CD4-positive, alpha-beta T cell (primary cell): ENCODE measurements around the gene CCR5AS.
"Not testable (repeated sequence)": the region's sequence is repeated elsewhere in the genome, so short reads cannot be mapped to it uniquely, and the experiment has no call there.

Experiments used
- ATAC-seq: fragments of 200-7000 bp; cut with Tn5 transposase; one replicate; pipeline ENCODE4 v1.10.0; 2022; ENCODE audit warnings: mild to moderate bottlenecking; ENCODE audit not compliant: poor library complexity
- CTCF ChIA-PET: fragments of 350-600 bp; sonication (Branson Sonifier 250); formaldehyde crosslinking; loops from one replicate; lab custom pipeline; 2021; ENCODE audit warnings: antibody characterized with exemption, inconsistent platforms; lab: Charles Lee
- POLR2A ChIA-PET: fragments of 350-600 bp; sonication (Branson Sonifier 250); formaldehyde crosslinking; loops from one replicate; lab custom pipeline; 2021; ENCODE audit warnings: antibody characterized with exemption, inconsistent platforms; lab: Charles Lee
- DNase-seq, 14 experiments: peaks; one replicate each; pipeline ENCODE4 v3.0.0-alpha.2; 2013 to 2020; ENCODE audit warnings: mixed read lengths in 2 of 14
- H3K27ac ChIP-seq, 2 donors: one replicate each; pipeline versions ENCODE4 v1.5.1 to v1.7.0; 2013; ENCODE audit warnings: low read length in 2 of 2, low read depth in 1 of 2, mild to moderate bottlenecking in 1 of 2
- H3K27me3 ChIP-seq, 2 experiments: 1 replicate in 1 of 2; 2 replicates in 1 of 2; pipeline versions ENCODE4 v1.6.1 to v1.7.0; 2013; ENCODE audit warnings: low read length in 2 of 2, control low read depth in 1 of 2, mild to moderate bottlenecking in 1 of 2, moderate library complexity in 1 of 2; ENCODE audit not compliant: insufficient read depth in 2 of 2, control insufficient read depth in 1 of 2
- H3K36me3 ChIP-seq: one replicate; pipeline ENCODE4 v1.6.1; 2013; ENCODE audit warnings: low read length, control low read depth; ENCODE audit not compliant: insufficient read depth
- H3K4me1 ChIP-seq: one replicate; pipeline ENCODE4 v1.6.1; 2013; ENCODE audit warnings: low read length, control low read depth; ENCODE audit not compliant: insufficient read depth
- H3K4me3 ChIP-seq: one replicate; pipeline ENCODE4 v1.5.1; 2013; ENCODE audit warnings: mild to moderate bottlenecking, low read length, moderate library complexity
- H3K9me3 ChIP-seq, 2 experiments: 1 replicate in 1 of 2; 2 replicates in 1 of 2; pipeline versions ENCODE4 v1.6.1 to v1.7.0; 2013; ENCODE audit warnings: low read length in 2 of 2, mild to moderate bottlenecking in 2 of 2, control low read depth in 1 of 2, moderate library complexity in 1 of 2; ENCODE audit not compliant: control insufficient read depth in 1 of 2, insufficient read depth in 1 of 2
- H3K27ac Mint-ChIP-seq: one replicate; pipeline ENCODE4 v1.8.0; 2020; ENCODE audit warnings: mixed read lengths
- H3K27me3 Mint-ChIP-seq: one replicate; pipeline ENCODE4 v1.8.0; 2021; ENCODE audit warnings: mixed read lengths
- H3K36me3 Mint-ChIP-seq: one replicate; pipeline ENCODE4 v1.8.0; 2021; ENCODE audit warnings: low read depth, mixed read lengths
- H3K4me1 Mint-ChIP-seq: one replicate; pipeline ENCODE4 v1.8.0; 2021; ENCODE audit warnings: low read depth, mixed read lengths
- H3K4me3 Mint-ChIP-seq: one replicate; pipeline ENCODE4 v1.8.0; 2020; ENCODE audit warnings: mild to moderate bottlenecking, mixed read lengths
- H3K9me3 Mint-ChIP-seq: one replicate; pipeline ENCODE4 v1.8.0; 2020; ENCODE audit warnings: mixed read lengths
- intact Hi-C, 2 experiments: fragments of 100-400 bp; cut with DNase I in 1 of 2; cut with micrococcal nuclease in 1 of 2; formaldehyde crosslinking; loops; one replicate each; pipeline versions ENCODE4 v1.15.1 to v1.9.0; 2023 to 2025; cut with DNase I, micrococcal nuclease
- TF ChIP-seq, protein P1 (sequence below): fragments of 200-600 bp; IDR thresholded peaks from one replicate; pipeline ENCODE4 v1.8.0; 2022; ENCODE audit warnings: antibody characterized with exemption, mild to moderate bottlenecking

CCR5AS gene

GRCh38 chr3:46435081-46435726 lies 28.3 kb upstream of the CCR5AS start:
- no peaks in the 10 kb centered on the region for H3K9me3 ChIP-seq
- no peaks in the 10 kb centered on the region for H3K27me3 ChIP-seq
- no peak for ATAC-seq
- Mint-ChIP-seq H3K27ac (no peak overlapping the region), H3K4me1 (peaks cover 6% of the 10 kb centered on the region), H3K27me3 (no peaks in the 10 kb centered on the region), H3K4me3 (no peak overlapping the region), H3K9me3 (peaks cover 8% of the 10 kb centered on the region), H3K36me3 (no peaks in the 10 kb centered on the region)
- ChIA-PET CTCF (no interaction called here), POLR2A (no interaction called here)
- H3K4me3 ChIP-seq: no peak overlapping the region
- no peak overlapping the region for H3K27ac ChIP-seq
- H3K36me3 ChIP-seq: no peaks in the 10 kb centered on the region
- intact Hi-C loops: no loop called here
- TF ChIP-seq, protein P1, sequence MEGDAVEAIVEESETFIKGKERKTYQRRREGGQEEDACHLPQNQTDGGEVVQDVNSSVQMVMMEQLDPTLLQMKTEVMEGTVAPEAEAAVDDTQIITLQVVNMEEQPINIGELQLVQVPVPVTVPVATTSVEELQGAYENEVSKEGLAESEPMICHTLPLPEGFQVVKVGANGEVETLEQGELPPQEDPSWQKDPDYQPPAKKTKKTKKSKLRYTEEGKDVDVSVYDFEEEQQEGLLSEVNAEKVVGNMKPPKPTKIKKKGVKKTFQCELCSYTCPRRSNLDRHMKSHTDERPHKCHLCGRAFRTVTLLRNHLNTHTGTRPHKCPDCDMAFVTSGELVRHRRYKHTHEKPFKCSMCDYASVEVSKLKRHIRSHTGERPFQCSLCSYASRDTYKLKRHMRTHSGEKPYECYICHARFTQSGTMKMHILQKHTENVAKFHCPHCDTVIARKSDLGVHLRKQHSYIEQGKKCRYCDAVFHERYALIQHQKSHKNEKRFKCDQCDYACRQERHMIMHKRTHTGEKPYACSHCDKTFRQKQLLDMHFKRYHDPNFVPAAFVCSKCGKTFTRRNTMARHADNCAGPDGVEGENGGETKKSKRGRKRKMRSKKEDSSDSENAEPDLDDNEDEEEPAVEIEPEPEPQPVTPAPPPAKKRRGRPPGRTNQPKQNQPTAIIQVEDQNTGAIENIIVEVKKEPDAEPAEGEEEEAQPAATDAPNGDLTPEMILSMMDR: no peak
- H3K4me1 ChIP-seq: no peaks in the 10 kb centered on the region
- DNase-seq: no peak

DNA sequence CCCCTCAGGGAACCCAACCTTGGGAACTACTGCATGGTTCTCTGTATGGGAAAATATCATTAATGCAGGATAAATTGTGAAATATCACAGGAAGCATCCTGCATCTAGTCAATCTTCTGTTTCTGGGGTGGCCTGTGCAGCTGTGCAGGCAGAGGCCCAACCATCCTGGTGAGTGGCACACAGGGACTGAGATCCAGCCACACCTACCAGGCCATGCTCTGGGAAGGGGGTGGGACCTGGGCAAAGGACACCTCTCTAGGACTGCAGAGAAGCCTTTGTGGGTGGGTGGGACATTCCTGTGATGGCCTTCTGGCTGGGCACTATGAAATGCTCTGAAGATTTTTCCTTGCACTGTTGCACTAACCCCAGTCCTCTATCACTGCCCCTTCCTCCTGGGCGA lies 27.0 kb upstream of the CCR5AS start:
- ChIA-PET POLR2A (no interaction called here), CTCF (no interaction called here)
- no peaks in the 10 kb centered on the region for H3K36me3 ChIP-seq
- ATAC-seq (no peak), DNase-seq (no peak)
- H3K27ac ChIP-seq: no peak overlapping the region
- intact Hi-C loops: no loop called here
- Mint-ChIP-seq H3K9me3 (peaks cover 8% of the 10 kb centered on the region), H3K4me1 (peaks cover 5% of the 10 kb centered on the region), H3K36me3 (no peaks in the 10 kb centered on the region), H3K27me3 (no peaks in the 10 kb centered on the region), H3K27ac (no peak overlapping the region), H3K4me3 (no peak overlapping the region)
- H3K4me3 ChIP-seq: no peak overlapping the region
- no peaks in the 10 kb centered on the region for H3K4me1 ChIP-seq
- no peaks in the 10 kb centered on the region for H3K9me3 ChIP-seq
- TF ChIP-seq, protein P1: no peak
- no peaks in the 10 kb centered on the region for H3K27me3 ChIP-seq

DNA sequence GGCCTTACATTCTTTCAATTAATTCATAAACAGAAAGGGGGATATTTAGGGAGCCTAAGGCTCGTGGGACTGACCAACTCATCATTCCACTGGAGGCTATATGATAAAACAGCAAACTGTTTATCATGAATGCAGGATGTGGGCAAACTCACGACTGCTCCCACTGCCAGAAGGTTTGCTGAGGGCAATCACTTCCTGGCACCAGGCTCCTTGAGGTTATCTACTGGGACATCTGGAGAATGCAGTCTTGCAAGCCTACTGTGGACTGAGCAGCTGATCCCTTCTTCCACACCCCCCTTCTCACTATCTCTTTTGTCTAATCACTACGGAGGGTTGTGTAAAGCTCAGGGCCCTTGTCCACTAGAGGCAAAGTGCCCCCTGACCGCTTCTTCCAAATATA lies 26.3 kb upstream of the CCR5AS start:
- H3K27ac Mint-ChIP-seq, H3K36me3 Mint-ChIP-seq, H3K4me3 ChIP-seq, H3K27me3 Mint-ChIP-seq, H3K4me3 Mint-ChIP-seq, intact Hi-C loops, POLR2A ChIA-PET, H3K4me1 ChIP-seq, H3K27me3 ChIP-seq, H3K9me3 ChIP-seq, DNase-seq, H3K9me3 Mint-ChIP-seq, CTCF ChIA-PET, H3K4me1 Mint-ChIP-seq, H3K36me3 ChIP-seq, ATAC-seq, H3K27ac ChIP-seq: not testable (repeated sequence)

DNA sequence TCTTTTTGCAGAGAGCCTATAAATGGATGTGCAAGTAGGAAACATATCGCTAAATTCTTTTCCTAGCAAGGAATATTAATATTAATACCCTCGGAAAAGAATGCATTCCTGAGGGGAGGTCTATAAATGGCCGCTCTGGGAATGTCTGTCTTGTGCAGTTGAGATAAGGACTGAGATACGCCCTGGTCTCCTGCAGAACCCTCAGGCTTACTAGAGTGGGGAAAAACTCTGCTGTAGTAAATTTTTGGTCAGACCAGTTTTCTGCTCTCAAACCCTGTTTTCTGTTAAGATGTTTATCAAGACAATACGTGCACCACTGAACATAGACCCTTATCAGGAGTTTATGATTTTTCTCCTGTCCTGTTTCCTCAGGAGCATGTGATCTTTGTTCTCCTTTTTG lies 25.0 kb upstream of the CCR5AS start:
- H3K27ac Mint-ChIP-seq, H3K4me3 Mint-ChIP-seq, H3K4me1 Mint-ChIP-seq, intact Hi-C loops, H3K9me3 Mint-ChIP-seq, H3K4me1 ChIP-seq, H3K36me3 Mint-ChIP-seq, H3K9me3 ChIP-seq, H3K36me3 ChIP-seq, DNase-seq, H3K4me3 ChIP-seq, CTCF ChIA-PET, ATAC-seq, H3K27ac ChIP-seq, H3K27me3 Mint-ChIP-seq, POLR2A ChIA-PET, H3K27me3 ChIP-seq: not testable (repeated sequence)

DNA sequence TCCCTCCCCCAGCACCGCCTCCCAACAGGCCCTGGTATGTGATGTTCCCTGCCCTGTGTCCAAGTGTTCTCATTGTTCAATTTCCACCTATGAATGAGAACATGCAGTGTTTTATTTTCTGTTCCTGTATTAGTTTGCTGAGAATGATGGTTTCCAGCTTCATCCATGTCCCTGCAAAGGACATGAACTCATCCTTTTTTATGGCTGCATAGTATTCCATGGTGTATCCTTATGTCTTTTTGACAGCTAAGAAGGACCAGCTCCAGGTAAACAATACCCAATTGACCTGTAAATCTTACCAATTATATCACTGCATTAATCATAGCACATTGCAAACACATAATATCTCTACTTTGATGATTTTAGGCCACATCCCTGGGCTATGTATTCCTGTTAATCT lies 24.0 kb upstream of the CCR5AS start:
- POLR2A ChIA-PET, H3K27ac Mint-ChIP-seq, H3K9me3 Mint-ChIP-seq, CTCF ChIA-PET, ATAC-seq, H3K4me1 ChIP-seq, H3K4me3 ChIP-seq, H3K36me3 ChIP-seq, H3K36me3 Mint-ChIP-seq, H3K9me3 ChIP-seq, DNase-seq, H3K4me3 Mint-ChIP-seq, intact Hi-C loops, H3K27me3 ChIP-seq, H3K27me3 Mint-ChIP-seq, H3K27ac ChIP-seq: not testable (repeated sequence)
- peaks cover 16% of the 10 kb centered on the region for H3K4me1 Mint-ChIP-seq
